SJCRH30 (cell line): ENCODE results near the gene ARHGAP11A. TPM values are rescaled to one million over a fixed set of nuclear protein-coding genes. Genes with fewer than 3 reads are reported as not detected.

Experiments
- DNase-seq, 2 experiments: peaks; one replicate each; pipeline ENCODE4 v3.0.0-alpha.2; 2015 to 2020
- H3K27ac ChIP-seq: fragments of 250-450 bp; sonication (Bioruptor Pico); 2 replicates; pipeline ENCODE4 v1.5.1; 2020; ENCODE audit warnings: mild to moderate bottlenecking, moderate library complexity
- H3K27me3 ChIP-seq: fragments of 250-450 bp; sonication (Bioruptor Pico); 2 replicates; pipeline ENCODE4 v1.5.1; 2020; ENCODE audit warnings: mild to moderate bottlenecking, moderate library complexity
- H3K36me3 ChIP-seq: fragments of 250-450 bp; sonication (Bioruptor Pico); 2 replicates; pipeline ENCODE4 v1.5.1; 2020; ENCODE audit warnings: mild to moderate bottlenecking, moderate library complexity
- H3K4me1 ChIP-seq: fragments of 250-450 bp; sonication (Bioruptor Pico); 2 replicates; pipeline ENCODE4 v1.5.1; 2020; ENCODE audit warnings: mild to moderate bottlenecking, moderate library complexity
- H3K4me3 ChIP-seq: fragments of 250-450 bp; sonication (Bioruptor Pico); 2 replicates; pipeline ENCODE4 v1.5.1; 2020; ENCODE audit warnings: mild to moderate bottlenecking, moderate library complexity
- H3K9me3 ChIP-seq: fragments of 250-450 bp; sonication (Bioruptor Pico); replicated peaks from 2 replicates; pipeline ENCODE4 v1.5.1; 2020; ENCODE audit warnings: mild to moderate bottlenecking, moderate library complexity
- total RNA-seq: library from RNA; depleted of rRNA; stranded (reverse); fragments of >200 nt; shearing (Covaris generic); gene quantifications from 2 replicates; pipeline ENCODE4 v1.2.3, GENCODE V29; 2014; rRNA removed

The ARHGAP11A gene
- total RNA-seq, 1 experiment from 2014 or later = 86.1 TPM

GRCh38 chr15:32688151-32688639, 72.9 kb downstream of the ARHGAP11A start:
- Histone ChIP-seq H3K27me3 (no peaks in the 10 kb centered on the region), H3K27ac (no peak overlapping the region), H3K4me1 (no peaks in the 10 kb centered on the region; the same call in 1 of the 2 replicates), H3K4me3 (no peak overlapping the region), H3K36me3 (no peaks in the 10 kb centered on the region), H3K9me3 (0 out of 2 replicates have a peak, but pooled peaks cover 2% of the 10 kb centered on the region)
- peak in 1 of 2 experiments; percentile 16 for DNase-seq

Other genes with a start within 250 kb of the ARHGAP11A start
- 0.18 and 0.26 TPM in 2 replicates for gene GOLGA8K, start 212.2 kb upstream of the ARHGAP11A start, total RNA-seq
- not detected in 2 replicates for gene GOLGA8O, start 159.9 kb upstream of the ARHGAP11A start, total RNA-seq
- gene GOLGA8N, start 22.0 kb upstream of the ARHGAP11A start, total RNA-seq = 1.4 and 1.9 TPM in 2 replicates
- gene SCG5, start 26.2 kb downstream of the ARHGAP11A start, total RNA-seq = 0.36 and 0.41 TPM in 2 replicates
- 36.3 and 36.6 TPM in 2 replicates for gene GREM1, start 102.5 kb downstream of the ARHGAP11A start, total RNA-seq